Smooth muscle cell (in vitro differentiated cells): ENCODE data around the gene PI4KA. TPM values are rescaled to one million over a fixed set of nuclear protein-coding genes. Genes with fewer than 3 reads are reported as not detected.

Experiments used
- DNase-seq: peaks from one replicate; lab custom pipeline; 2025; ENCODE audit not compliant: unreplicated experiment; lab: John Stamatoyannopoulos, UW
- H2AFZ ChIP-seq: fragments of 200-600 bp; sonication (generic); 2 replicates; pipeline ENCODE4 v1.6.0; 2016; ENCODE audit warnings: antibody characterized with exemption, low read depth, mild to moderate bottlenecking
- H3F3A ChIP-seq: fragments of 200-600 bp; sonication (generic); 2 replicates; pipeline ENCODE4 v1.6.0; 2017; ENCODE audit warnings: antibody characterized with exemption, low read depth
- H3K27ac ChIP-seq: fragments of 200-600 bp; sonication (generic); 2 replicates; pipeline ENCODE4 v1.5.1; 2016; ENCODE audit warnings: low read depth, mild to moderate bottlenecking
- H3K27me3 ChIP-seq: fragments of 200-600 bp; sonication (generic); 2 replicates; pipeline ENCODE4 v1.6.1; 2016; ENCODE audit warnings: low read depth, mild to moderate bottlenecking
- H3K36me3 ChIP-seq: fragments of 200-600 bp; sonication (generic); 2 replicates; pipeline ENCODE4 v1.5.1; 2016; ENCODE audit warnings: low read depth
- H3K4me1 ChIP-seq: fragments of 200-600 bp; sonication (generic); 2 replicates; pipeline ENCODE4 v1.5.1; 2016; ENCODE audit warnings: low read depth
- H3K4me2 ChIP-seq: fragments of 200-600 bp; sonication (generic); 2 replicates; pipeline ENCODE4 v1.6.0; 2016; ENCODE audit warnings: mild to moderate bottlenecking
- H3K4me3 ChIP-seq: fragments of 200-600 bp; sonication (generic); 2 replicates; pipeline ENCODE4 v1.5.1; 2016; ENCODE audit warnings: mild to moderate bottlenecking
- H3K79me2 ChIP-seq: fragments of 200-600 bp; sonication (generic); 2 replicates; pipeline ENCODE4 v1.6.0; 2016; ENCODE audit warnings: low read depth, mild to moderate bottlenecking
- H3K9ac ChIP-seq: fragments of 200-600 bp; sonication (generic); 2 replicates; pipeline ENCODE4 v1.6.0; 2016; ENCODE audit warnings: low read depth
- H3K9me3 ChIP-seq: fragments of 200-600 bp; sonication (generic); replicated peaks from 2 replicates; pipeline ENCODE4 v1.5.1; 2016; ENCODE audit warnings: low read depth
- H4K20me1 ChIP-seq: fragments of 200-600 bp; sonication (generic); 2 replicates; pipeline ENCODE4 v1.6.0; 2016; ENCODE audit warnings: low read depth
- CTCF ChIP-seq: fragments of 200-600 bp; sonication (generic); IDR thresholded peaks from 2 replicates; pipeline ENCODE4 v1.5.1; 2017; ENCODE audit warnings: borderline replicate concordance, mild to moderate bottlenecking, antibody characterized with exemption; ENCODE audit not compliant: insufficient read depth, poor library complexity, severe bottlenecking
- WGBS: methylation state at CpG from one replicate; pipeline ENCODE4 v1.1.7; 2016; ENCODE audit warnings: low lambda C conversion rate; 5-methylcytosine and 5-hydroxymethylcytosine counted together
- polyA plus RNA-seq: library from polyadenylated mRNA; unstranded; fragments of >200 nt; fragmentation: Nextera tagmentation; extraction: Ambion mirVana; gene quantifications from 2 replicates; pipeline ENCODE4 v1.2.1, GENCODE V29; 2016
- total RNA-seq: library from RNA; depleted of rRNA; stranded (reverse); fragments of >200 nt; gene quantifications from 2 replicates; pipeline ENCODE4 v1.2.3, GENCODE V29; 2014

PI4KA gene
- total and polyA plus RNA-seq, 2 experiments from 2014 or later = 23.5 to 33.2 TPM

- Histone ChIP-seq H3K4me3 (no peak overlapping the region), H3K4me2 (no peak overlapping the region), H3K27ac (no peak overlapping the region), H3K27me3 (no peaks in the 10 kb centered on the region), H3K9ac (no peak overlapping the region), H3K79me2 (no peaks in the 10 kb centered on the region), H3K9me3 (no peaks in the 10 kb centered on the region), H3F3A (no peaks in the 10 kb centered on the region), H3K4me1 (no peaks in the 10 kb centered on the region), H3K36me3 (no peaks in the 10 kb centered on the region), H4K20me1 (no peaks in the 10 kb centered on the region), H2AFZ (no peak overlapping the region)
- no peak for TF ChIP-seq CTCF
- no peak for DNase-seq
- 97% methylated on average over 4 of the region's 4 CpGs for WGBS
Observed at GRCh38 chr22:20787746-20788626, 70.6 kb downstream of the PI4KA start.

- TF ChIP-seq CTCF = no peak
- DNase-seq = no peak
- H3F3A ChIP-seq = no peaks in the 10 kb centered on the region
- no peak overlapping the region for H3K4me3 ChIP-seq
- no peaks in the 10 kb centered on the region for H3K36me3 ChIP-seq
- H3K9me3 ChIP-seq = no peaks in the 10 kb centered on the region
- no peak overlapping the region for H3K4me2 ChIP-seq
- 100% methylated on average over 4 of the region's 4 CpGs for WGBS
- no peaks in the 10 kb centered on the region for H3K27me3 ChIP-seq
- H4K20me1 ChIP-seq = no peaks in the 10 kb centered on the region
- H3K27ac ChIP-seq = no peak overlapping the region
- no peak overlapping the region for H2AFZ ChIP-seq
- H3K9ac ChIP-seq = no peak overlapping the region
- no peaks in the 10 kb centered on the region for H3K79me2 ChIP-seq
- no peaks in the 10 kb centered on the region for H3K4me1 ChIP-seq
Observed at GRCh38 chr22:20787223-20787622, 71.4 kb downstream of the PI4KA start.

DNA sequence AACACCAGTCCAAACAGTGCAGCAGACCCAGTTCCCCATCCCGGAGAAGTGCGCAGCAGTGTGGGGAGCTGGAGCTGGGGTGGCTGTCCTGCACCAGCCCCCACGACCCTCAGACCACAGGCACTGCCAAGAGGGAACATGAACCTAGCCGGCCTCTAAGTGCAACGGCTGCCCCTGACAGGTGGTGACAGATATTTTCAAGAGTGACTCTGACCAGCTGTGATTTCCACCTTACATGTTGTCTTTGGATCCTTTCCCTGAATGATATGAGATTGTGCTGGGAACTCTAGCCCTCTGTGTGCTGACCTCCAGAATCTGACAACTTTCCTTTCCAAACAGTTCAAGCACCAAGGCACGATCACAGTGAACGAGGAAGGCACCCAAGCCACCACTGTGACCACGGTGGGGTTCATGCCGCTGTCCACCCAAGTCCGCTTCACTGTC lies 72.1 kb downstream of the PI4KA start:
- WGBS = 93% methylated on average over 10 of the region's 10 CpGs

More for the DNA sequence above, 72.1 kb downstream of the PI4KA start:
- H4K20me1 ChIP-seq = no peaks in the 10 kb centered on the region
- H3K36me3 ChIP-seq = no peaks in the 10 kb centered on the region
- H3K27me3 ChIP-seq = no peaks in the 10 kb centered on the region
- no peak for TF ChIP-seq CTCF
- H3K79me2 ChIP-seq = no peaks in the 10 kb centered on the region
- no peaks in the 10 kb centered on the region for H3K9me3 ChIP-seq
- H3K4me1 ChIP-seq = no peaks in the 10 kb centered on the region
- DNase-seq = no peak
- no peak overlapping the region for H3K27ac ChIP-seq
- no peak overlapping the region for H3K9ac ChIP-seq
- H3F3A ChIP-seq = no peaks in the 10 kb centered on the region
- no peak overlapping the region for H2AFZ ChIP-seq
- no peak overlapping the region for H3K4me2 ChIP-seq
- H3K4me3 ChIP-seq = no peak overlapping the region
